GM21528 (cell line): ENCODE results near the gene OPTC.
"Not testable (repeated sequence)": the region's sequence is repeated elsewhere in the genome, so short reads cannot be mapped to it uniquely, and the experiment has no call there.

ENCODE experiments used
- ATAC-seq: cut with Tn5 transposase; IDR thresholded peaks from one replicate; pipeline ENCODE4 v1.9.1; 2021; ENCODE audit warnings: mild to moderate bottlenecking, moderate library complexity; ENCODE audit not compliant: unreplicated experiment, low FRiP score

The OPTC gene, protein sequence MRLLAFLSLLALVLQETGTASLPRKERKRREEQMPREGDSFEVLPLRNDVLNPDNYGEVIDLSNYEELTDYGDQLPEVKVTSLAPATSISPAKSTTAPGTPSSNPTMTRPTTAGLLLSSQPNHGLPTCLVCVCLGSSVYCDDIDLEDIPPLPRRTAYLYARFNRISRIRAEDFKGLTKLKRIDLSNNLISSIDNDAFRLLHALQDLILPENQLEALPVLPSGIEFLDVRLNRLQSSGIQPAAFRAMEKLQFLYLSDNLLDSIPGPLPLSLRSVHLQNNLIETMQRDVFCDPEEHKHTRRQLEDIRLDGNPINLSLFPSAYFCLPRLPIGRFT

DNA sequence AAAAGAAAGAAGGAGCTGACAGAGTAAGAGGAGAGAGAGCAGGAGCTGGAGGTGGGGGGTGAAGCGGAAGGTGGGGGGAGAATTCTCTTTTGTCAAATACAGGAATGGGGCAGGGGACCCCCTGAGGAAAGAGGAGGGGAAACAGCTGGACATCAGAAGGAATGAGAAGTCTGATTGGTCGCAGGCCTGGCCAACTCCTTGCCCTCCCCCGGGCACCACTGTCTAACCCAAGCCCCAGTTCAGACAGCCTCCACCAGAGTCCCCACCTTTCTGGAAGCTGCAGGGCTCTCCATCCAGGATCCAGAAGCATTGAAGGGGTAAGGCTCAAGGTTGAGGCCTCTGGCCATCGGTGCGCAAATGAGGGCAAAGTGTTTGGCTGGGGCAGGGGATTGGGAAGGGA lies at the start of gene OPTC:
TSS of gene OPTC (plus strand) at position 253 of the 400 bp plus-strand sequence. CDS start 1,853 bp downstream, outside the sequence.
- ATAC-seq, result no peak

DNA sequence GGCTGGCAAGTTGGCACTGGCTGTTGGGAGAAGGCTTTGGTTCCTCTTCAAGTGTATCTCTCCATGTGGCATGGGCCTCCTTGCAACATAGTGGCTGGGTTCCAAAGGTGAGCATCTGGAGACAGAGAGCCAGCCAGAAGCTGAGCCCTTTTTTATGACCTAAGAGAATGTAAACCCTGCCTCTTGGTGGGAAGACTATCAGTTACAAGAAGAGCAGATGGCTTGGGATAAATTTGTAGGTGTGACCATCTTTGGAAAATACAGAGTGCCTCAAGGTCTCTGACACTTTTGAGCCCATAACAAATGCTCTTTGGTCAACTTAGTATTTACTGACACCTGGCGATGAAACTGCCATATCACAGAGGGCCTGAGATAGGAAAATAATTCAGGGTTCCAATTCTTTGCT lies 49.8 kb upstream of the OPTC start:
- no peak for ATAC-seq

DNA sequence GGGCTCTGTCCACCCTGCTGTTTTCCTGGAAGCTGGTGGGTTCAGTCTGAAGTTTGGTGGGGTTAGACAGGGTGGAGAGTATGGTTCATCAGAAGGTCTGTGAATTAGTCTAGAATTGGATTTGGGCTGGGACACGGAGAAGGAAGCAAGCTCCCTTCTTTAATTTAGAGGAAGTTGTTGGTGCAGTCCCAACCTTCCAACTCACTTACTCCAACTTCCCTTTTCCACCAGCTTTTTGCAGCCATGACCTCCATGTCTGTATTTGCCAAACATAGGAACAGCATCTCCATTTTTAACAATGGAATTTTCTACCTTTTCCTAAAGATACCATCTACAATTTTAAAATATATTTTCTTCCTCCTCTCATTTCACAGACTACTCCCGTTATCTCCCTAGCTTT lies 46.8 kb upstream of the OPTC start:
- no peak for ATAC-seq

DNA sequence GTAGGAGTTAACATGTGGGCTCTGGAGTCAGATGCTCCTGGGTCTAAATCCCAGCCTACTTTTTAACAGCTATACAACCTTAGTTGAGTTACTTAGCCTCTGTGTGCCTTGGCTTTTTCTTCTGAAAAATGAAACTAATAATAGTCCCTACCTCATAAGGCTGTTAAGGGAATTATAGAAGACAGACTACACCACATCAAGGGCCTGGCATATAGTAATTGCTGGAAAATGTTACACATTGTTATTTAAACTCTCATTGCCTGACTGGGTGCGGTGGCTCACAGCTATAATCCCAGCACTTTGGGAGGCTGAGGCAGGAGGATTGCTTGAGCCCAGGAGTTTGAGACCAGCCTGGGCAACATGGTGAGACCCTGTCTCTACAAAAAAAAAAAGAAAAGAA lies 46.4 kb upstream of the OPTC start:
- ATAC-seq, result not testable (repeated sequence)

DNA sequence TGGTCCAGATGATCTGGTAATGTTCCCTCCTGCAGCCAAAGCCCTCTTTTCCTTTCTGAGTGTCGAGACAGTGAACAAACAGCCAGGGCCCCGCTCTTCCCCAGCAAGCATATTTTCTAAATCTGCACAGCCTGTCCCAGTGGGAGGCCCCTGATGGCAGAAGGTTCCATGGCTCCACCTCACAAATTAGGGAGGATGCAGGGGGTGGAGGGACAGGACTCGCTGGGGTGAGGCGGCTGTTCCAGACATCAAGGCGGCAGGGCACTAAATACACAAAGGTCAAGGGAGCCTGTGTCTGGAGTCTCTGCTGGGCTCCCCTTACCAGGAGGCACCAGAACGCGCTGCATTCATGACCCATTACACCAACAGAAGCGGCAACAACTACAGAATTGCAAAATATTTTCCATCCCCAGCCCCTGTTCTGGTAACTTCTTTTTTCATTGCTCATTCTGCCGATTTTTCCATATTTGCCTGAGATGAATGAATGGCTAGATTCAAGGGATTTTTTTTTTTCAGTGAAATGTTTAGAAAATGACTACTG lies 45.4 kb upstream of the OPTC start:
- no peak for ATAC-seq

DNA sequence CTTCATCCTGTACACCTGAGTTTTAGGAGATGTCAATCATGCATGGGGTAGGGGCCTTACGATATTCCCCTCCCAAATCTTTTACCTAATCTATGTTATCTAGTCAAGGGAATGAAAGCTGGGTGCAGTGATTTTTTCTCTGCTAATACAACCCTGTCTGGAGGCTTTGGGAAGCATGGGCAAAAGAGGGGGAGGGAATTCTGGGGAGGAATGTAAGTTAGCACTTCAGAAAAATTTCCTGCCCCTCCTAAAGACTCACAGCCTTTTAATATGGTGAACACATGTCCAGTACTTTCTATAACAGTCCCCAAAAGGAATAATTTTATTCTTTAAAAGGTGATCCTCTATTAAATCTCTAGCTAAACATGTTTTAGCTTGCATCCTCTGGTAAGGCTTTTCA lies 44.0 kb upstream of the OPTC start:
- ATAC-seq, result no peak

DNA sequence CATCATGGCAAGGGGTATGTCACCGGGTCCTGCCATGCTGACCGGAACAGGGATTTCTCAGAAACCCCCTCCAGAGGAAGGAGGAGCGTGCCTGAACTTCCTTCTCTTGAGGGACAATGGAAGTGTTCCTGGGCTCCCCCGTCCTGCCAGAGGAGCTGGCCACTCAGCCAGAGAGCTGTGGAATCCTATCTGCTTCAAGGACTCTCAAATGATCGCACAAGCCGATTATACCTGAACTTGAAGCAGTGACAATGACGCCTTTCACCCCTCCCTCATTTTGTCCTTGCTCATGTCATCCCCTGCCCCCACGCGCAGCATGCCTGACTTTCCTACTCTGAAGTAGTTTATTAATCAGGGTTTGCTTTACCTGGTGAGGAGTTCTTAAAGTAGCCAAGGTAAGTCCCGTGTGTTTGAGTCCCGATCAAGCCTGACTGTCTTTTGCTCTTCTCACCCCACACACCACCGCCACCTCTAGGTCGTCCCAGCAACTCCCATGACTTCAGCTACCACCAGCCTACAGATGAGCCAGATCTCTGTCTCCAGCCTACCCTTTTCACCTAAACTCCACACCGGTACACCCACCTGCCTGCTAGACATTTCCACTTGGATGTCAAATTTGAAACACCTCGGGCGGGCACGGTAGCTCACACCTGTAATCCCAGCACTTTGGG lies 43.3 kb upstream of the OPTC start:
- ATAC-seq, result no peak

DNA sequence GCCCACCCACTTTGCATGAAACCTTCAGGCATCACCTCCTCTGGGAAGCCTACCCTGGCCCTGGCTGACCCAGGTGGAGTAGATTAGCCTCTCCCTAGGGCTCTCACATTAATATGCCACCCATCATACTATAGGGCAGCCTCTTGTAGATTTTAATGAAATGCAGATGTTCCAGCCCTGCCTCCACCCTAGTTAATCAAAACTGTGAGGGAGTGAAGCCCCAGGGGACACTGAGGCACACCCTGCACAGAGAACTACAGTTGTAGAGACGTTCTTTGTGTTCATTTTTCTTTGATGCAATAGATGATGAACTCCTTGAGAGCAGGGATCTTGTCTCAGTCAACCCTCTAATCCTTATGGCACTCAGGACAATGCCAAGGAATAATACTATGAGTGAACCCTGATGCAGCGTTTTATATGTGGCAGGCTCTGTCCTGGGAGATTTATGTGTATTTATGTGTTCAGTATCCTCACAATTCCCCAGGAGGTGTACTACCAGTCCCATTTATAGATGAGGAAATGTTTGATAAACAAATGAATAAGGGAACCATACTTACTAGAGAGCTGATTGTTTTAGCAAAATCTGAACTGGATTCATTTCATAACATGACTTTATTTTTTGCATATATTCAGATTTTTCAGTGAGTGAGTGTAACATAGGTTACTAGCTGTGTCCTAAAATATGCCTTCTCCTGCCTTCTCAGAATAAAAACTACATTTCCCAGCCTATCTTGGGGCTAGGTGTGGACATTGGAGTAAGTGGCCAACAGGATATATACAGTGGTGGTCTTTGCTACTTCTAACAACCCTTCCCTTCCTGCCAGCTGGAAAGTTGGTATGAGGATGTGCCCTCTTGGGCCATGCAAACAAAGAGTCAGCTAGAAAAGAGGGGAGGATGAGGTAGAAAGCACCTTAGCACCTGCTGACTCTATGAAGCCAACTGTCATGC lies 41.8 kb upstream of the OPTC start:
- ATAC-seq, result no peak

DNA sequence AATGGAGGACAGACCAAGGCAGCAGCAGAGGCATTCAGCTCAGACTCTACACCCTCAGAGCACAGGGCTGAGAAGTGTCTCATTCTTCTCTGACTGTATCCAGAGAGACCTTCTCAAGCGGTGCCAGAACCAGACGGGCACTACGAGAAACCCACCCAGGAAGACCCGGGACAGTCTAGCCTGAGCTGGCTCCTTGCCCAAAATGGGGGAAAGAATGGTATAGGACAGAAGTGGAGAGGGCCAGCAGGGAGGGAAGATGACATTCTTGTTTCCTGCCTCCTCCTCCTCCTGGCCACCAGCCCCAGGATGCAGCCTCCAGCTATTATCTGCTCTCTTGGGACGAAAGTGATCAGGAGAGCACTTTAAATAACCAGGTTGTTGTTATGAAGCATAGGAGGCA lies 40.9 kb upstream of the OPTC start:
- no peak for ATAC-seq

DNA sequence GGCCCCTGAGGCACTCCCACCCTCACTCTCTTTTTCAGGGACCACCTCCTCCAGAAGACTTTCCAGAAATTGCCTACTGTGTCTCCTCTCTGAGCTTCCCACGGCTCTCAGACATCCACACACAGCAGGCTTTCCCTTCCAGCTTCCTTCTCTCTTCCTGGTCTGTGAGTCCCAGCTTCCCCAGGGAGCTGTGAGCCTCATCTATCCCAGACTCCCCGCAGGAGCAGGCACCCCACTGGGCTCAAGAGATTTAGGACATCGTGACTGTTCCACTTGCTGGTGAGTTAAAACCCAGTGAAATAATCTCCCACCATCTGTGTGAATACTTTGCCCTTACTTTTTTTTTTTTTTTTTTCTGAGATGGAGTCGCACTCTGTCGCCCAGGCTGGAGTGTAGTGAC lies 40.3 kb upstream of the OPTC start:
- ATAC-seq, result no peak

DNA sequence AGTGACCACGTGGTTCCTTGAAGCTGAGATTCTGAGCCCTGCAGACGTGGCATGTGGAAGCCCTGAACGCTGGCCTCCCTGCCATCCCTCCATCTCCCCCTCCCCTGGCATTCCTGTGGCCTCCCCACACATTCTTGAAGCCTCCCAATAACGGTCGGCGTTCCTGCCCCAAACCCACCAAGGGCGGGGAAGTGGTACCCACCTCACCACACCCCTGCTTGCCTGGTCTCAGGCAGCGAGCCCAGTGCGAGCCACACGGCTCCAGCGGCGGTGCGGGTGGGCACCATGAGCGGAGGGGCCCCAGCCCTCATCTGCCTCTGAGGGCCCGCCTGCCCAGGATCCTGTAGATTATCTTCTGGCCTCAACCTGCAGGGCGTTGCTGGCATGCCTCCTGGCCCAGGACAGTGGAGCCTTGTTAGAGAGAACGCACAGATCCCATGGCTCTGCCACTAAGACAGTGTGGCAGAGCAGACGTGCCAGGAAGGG lies 38.9 kb upstream of the OPTC start:
- ATAC-seq, result no peak

DNA sequence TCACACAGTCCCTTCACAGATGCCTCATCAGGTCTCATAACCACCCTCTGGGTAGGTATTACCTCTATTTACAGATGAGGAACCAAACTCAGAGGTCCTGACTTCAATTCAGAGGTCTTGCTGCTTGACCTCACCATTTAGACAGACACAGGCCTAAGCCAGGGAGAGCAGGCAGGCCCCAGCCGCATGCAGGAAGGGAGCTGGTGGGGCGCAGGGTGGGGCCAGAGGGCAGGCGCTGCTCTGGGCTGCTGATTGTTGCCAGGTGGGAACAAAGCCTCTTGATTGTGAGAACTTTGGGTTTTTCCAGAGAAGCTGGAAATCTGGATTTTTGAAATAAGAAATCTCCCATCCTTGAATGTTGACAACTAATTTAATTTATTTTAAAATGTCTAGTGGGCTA lies 38.2 kb upstream of the OPTC start:
- ATAC-seq, result no peak

DNA sequence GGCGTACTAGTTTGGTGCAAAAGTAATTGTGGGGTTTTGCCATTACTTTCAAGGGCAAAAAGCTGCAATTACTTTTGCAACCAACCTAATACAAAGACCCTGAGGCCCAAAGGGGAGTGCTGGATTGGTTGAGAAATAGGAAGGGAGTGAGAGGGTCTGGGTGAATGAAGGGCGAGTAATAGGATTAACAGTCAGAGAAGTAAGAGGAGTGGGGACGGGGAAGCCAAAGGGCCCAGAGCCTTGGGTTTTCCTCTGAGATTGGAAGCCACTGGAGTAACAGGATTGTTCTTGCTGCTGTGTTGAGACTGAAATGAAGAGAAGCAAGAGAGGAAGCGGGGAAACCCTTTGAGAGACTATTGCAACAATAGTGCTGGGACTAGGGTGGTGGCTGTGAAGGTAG lies 37.4 kb upstream of the OPTC start:
- no peak for ATAC-seq

DNA sequence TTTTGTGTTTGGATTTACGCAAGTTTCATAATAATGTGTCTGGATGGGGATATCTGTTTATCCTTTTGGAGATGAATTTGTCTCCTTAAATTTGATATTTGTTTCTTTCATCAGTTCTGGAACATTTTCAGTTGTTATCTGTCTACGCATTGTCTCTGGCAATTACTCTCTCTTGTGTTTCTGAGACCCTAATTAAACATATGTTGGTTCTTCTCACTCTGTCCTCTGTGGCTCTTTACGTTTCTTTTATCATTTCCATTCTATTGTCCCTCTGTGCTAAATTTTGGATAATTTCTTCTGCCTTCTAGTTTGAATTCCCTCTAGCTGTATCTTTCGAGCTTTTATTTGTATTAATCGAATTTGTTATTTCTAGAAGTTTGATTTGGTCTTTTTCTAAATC lies 35.9 kb upstream of the OPTC start:
- no peak for ATAC-seq

DNA sequence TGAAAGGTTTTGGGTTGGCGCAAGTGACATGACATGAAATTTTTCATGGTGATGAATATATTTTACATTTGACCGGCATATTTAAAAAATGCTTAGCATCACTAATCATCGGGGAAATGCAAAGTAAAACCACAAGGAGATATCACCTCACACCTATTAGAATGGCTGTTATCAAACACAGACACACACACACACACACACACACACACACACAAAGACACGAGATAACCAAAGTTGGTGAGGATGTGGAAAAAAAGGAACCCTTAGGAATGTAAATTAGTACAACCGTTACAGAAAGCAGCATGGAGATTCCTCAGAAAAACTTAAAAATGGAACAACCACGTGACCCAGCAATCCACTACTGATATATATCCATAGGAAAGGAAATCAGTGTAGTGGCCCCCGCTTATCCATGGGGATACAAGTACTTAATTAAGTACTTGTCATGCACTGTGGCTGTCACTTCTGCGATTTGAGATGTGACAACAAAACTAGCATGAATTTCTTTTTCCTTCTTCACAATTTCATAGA lies 34.2 kb upstream of the OPTC start:
- no peak for ATAC-seq

DNA sequence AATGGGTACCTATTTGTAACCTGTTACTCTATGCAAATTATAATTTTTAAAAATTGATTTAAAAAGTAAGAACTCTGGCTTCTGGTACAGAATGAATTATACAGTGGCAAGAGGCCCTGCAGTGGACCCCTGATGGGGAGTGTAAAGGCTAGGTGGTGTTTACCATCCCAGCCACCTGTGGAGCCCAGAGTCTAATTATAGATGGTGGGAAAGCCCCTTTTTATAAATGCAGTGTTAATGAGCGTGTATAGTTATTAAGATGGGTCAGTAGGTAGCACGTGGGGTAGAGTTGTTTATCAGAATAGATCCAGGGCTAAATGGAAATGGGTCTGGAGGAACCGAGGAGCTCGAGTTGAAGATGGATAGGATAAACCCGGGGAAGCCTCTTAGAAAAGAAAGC lies 32.2 kb upstream of the OPTC start:
- no peak for ATAC-seq

DNA sequence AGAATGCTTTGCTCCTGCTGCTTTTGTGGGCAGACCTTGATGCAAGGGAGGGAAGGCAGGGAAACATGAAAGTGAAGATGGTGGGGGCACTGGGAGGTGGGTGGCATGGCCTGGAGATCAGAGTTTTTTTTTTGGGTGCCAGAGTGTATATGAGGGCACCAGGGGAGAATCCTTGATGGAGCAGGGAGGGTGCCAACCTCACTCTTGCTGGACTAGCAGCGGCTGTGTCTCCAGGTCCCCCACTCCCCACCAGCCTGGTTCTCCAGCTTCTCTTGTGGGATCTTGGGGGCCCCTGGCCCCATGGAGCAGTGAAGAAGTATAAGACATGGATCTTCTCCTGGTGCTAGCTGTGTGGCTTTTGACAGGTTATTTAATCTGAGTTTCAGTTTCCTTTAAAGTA lies 31.8 kb upstream of the OPTC start:
- ATAC-seq, result no peak

DNA sequence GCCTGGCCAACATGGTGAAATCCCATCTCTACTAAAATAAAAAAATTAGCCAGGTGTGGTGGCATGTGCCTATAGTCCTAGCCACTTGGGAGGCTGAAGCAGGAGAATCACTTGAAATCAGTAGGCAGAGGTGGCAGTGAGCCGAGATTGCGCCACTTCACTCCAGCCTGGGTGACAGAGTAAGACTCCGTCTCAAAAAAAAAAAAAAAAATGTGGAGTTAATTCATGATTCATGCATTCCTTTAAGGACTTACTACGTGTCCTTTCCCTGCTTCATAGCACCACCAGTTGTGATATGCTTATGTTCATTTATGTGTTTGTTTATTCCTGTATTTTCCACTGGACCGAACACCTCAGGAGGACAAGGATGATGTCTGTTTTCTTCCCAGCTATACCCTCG lies 31.1 kb upstream of the OPTC start:
- no peak for ATAC-seq

DNA sequence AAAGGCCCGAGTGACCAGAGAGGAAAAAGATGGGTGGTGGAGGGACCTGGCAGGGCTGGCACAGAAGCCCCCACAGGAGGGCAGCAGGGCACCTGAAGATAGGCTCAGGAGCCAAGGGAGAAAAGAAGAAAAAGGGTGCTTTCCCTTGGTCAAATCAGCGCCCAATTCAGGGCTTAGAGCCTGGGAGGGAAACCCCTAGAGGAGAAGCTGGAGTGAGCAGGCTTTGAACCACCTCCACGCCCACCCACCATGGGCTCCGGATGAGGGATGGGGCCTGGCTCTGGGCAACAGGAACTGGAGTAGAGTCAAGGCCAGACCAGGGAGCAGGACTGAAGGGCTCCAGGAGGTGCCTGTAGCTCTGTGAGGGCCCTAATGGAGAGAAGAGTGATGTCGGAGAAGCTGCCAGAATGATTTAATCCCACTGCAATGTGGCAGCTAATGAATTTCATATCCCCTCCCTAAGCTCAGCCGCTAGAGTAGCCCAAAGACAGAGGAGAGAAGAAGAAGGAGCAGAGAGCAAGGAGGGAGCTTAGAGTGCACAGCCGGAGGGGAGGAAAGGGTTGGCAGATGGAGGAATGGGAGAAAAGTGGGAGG lies 30.4 kb upstream of the OPTC start:
- no peak for ATAC-seq

DNA sequence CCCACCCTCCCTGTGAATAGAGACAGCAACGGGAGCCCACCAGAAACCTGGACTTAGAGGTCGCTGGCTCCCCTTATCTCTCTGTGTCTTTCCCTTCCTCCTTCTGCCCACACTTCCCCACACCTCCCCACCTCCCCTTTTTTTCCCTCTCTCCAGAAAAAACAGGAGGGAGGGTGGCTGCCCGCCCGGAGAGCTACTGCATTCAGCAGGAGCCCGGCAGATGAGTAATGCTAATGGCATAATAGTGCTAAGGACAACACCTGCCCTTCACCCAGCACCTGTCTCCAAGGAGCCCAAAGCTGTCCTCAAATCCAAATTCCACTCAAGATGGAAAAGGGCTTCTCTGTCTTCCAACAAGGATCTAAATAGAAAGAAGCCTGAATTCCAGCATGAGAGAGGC lies 29.7 kb upstream of the OPTC start:
- no peak for ATAC-seq
